NT2/D1 (cell line): Measurements from ENCODE around the gene WWC1.

Source experiments
- DNase-seq: peaks from one replicate; pipeline ENCODE4 v3.0.0-alpha.2; 2011; ENCODE audit warnings: low read depth, low spot score
- H3K27me3 ChIP-seq: 2 replicates; pipeline ENCODE4 v1.6.0; 2011; ENCODE audit warnings: mild to moderate bottlenecking; ENCODE audit not compliant: insufficient read length, insufficient read depth
- H3K36me3 ChIP-seq: 2 replicates; pipeline ENCODE4 v1.6.1; 2011; ENCODE audit warnings: mild to moderate bottlenecking, low read length, mixed read lengths; ENCODE audit not compliant: insufficient read depth, insufficient read length
- H3K4me1 ChIP-seq: 2 replicates; pipeline ENCODE4 v1.5.1; 2011; ENCODE audit not compliant: insufficient read depth, insufficient read length
- H3K4me3 ChIP-seq: 2 replicates; pipeline ENCODE4 v1.5.1; 2011; ENCODE audit warnings: low read depth; ENCODE audit not compliant: insufficient read length
- H3K9ac ChIP-seq: 2 replicates; pipeline ENCODE4 v1.6.0; 2011; ENCODE audit warnings: low read depth; ENCODE audit not compliant: insufficient read length
- H3K9me3 ChIP-seq: 2 replicates; pipeline ENCODE4 v1.5.1; 2011; ENCODE audit warnings: mild to moderate bottlenecking, low read length; ENCODE audit not compliant: insufficient read depth
- SUZ12 ChIP-seq: IDR thresholded peaks from 2 replicates; pipeline ENCODE4 v1.6.1; 2011; ENCODE audit not compliant: insufficient read length, insufficient read depth; ENCODE audit errors: extremely low read depth
- YY1 ChIP-seq: IDR thresholded peaks from 2 replicates; pipeline ENCODE4 v1.6.1; 2011; ENCODE audit not compliant: insufficient read length, insufficient read depth
- ZNF274 ChIP-seq: IDR thresholded peaks from 2 replicates; pipeline ENCODE4 v1.6.1; 2011; ENCODE audit warnings: mild to moderate bottlenecking, low read depth, low read length

The WWC1 gene

DNA sequence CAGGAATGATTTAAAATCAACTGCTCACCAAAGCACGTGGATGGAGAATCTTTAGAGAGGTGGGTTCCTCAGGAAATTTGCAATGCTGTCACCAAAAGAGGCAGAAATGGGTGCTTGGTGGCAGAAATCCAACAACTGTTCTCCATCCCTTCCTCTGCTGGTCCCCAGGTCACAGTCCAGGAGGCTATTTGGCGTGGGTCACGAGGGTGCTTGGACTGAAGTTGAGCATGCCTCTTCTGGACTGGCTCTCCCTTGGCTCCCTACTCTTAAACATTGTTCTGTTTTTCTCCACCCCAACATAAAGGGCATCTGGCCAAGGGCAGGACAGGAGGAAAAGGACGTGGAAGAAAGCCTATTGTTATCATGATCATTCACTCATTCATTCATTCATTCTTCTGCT is 58.9 kb downstream of the WWC1 start:
- H3K4me3 ChIP-seq: no peak overlapping the region
- no peaks in the 10 kb centered on the region for H3K4me1 ChIP-seq
- H3K36me3 ChIP-seq: peaks cover 7% of the 10 kb centered on the region
- no peak for DNase-seq
- no peaks in the 10 kb centered on the region for H3K9me3 ChIP-seq
- TF ChIP-seq ZNF274: no peak
- TF ChIP-seq SUZ12: no peak
- no peak for TF ChIP-seq YY1
- no peak overlapping the region for H3K9ac ChIP-seq
- H3K27me3 ChIP-seq: no peaks in the 10 kb centered on the region

DNA sequence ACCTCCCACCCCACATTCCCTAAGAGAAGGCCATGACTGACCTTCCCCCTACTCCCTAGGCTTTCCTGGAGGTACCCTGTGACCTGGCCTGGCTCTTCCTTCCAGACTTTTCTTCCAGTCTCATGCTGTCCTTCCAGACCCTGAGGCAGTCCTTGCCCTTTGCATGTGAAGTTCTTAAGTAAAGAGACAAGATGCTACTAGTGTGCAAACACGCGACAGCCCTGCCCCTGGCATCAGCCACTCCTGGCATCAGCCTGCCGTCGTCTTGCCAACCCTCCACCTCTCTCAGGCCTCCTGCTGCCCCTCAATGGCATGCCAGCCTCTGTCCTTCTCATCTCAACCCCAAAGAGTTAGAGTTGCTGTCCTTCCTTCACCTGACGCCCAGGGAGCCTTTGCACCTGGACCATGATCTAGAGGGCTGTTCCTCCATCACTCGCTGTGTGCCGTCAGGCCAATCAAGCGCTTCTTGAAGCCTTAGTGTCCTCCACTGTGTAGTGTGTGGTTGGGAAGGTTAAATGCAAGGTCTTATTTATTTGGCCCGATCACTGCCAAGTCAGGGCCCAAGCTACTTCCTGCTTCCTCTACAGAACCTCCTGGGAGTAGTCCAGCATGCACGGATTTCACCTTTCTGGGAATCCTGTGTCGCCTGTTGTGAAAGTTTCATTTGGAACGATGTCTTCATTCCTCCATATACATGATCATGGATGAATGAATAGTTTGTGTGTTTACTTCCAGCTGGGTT is 61.9 kb downstream of the WWC1 start:
- no peaks in the 10 kb centered on the region for H3K9me3 ChIP-seq
- peaks cover 3% of the 10 kb centered on the region for H3K36me3 ChIP-seq
- H3K27me3 ChIP-seq: no peaks in the 10 kb centered on the region
- no peaks in the 10 kb centered on the region for H3K4me1 ChIP-seq
- DNase-seq: no peak
- no peak for TF ChIP-seq YY1
- no peak overlapping the region for H3K9ac ChIP-seq
- no peak overlapping the region for H3K4me3 ChIP-seq

DNA sequence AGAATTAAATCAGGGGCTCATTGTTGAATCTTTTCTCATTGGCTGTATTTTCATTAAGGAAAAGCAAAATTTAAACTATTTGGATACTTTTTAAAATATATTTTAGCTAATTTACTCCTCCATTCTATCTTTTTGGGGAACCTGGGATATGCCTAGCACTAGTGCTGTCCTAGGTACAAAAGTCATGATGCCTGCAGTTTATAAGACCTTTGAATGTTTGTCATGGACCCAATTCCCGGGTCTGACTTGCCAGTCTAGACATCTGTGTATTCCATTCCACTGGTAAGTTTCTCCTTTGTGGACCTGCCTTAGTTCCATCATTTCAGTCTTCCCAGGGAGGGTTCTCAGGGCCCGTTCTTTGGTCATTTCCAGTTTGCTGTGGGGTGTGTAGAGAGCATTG is 63.0 kb downstream of the WWC1 start:
- Histone ChIP-seq H3K27me3 (no peaks in the 10 kb centered on the region), H3K4me3 (no peak overlapping the region), H3K9ac (no peak overlapping the region), H3K36me3 (peaks cover 2% of the 10 kb centered on the region), H3K9me3 (no peaks in the 10 kb centered on the region), H3K4me1 (no peaks in the 10 kb centered on the region)
- TF ChIP-seq SUZ12 (no peak), ZNF274 (no peak), YY1 (no peak)
- no peak for DNase-seq

DNA sequence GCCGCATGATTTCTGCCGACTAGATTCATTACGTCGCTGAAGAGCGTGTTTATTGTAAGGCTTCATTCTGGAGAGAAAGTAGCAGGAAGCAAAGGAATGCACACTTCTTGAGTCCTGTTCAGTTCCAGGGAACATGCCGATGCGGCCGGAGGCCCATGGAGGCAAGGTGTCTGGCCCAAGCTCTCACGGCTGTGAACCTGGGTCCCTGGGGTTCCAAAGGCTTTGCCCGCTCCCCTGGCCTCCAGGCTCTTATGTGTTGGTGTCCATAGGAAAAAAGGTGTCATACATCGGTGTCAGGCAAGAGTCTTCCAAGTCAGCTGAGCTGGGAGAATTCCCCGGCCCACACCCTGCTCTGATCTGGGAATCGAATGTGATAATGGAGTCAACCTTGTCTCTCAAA is 64.7 kb downstream of the WWC1 start:
- no peak for TF ChIP-seq ZNF274
- TF ChIP-seq YY1: no peak
- TF ChIP-seq SUZ12: no peak
- H3K4me1 ChIP-seq: no peaks in the 10 kb centered on the region

DNA sequence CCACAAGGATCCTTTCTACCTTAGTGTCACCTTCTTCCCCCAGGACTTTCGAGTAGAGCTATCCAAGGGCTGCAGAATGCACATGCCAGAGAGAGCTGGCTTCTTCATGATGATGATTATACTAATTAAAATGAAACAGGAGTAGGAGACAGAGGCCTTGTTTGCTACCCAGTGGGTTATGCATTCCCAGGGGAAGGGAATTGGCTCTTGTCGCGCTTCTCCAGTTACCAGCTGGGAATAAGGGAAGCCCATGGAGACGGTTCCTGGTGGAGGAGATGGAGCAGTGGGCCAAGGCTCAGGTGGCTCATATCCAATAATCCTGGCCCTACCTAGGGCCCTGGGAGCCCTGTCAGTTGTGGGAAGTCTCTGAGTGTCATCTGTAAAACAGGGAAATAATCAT is 65.1 kb downstream of the WWC1 start:
- no peak for DNase-seq
- H3K9me3 ChIP-seq: no peaks in the 10 kb centered on the region
- H3K4me3 ChIP-seq: no peak overlapping the region
- no peak overlapping the region for H3K9ac ChIP-seq
- no peaks in the 10 kb centered on the region for H3K27me3 ChIP-seq
- H3K4me1 ChIP-seq: no peaks in the 10 kb centered on the region
- no peaks in the 10 kb centered on the region for H3K36me3 ChIP-seq
- TF ChIP-seq YY1: no peak
- TF ChIP-seq ZNF274: no peak
- no peak for TF ChIP-seq SUZ12

More for the DNA sequence above, 64.7 kb downstream of the WWC1 start:
- Histone ChIP-seq H3K27me3 (no peaks in the 10 kb centered on the region), H3K36me3 (no peaks in the 10 kb centered on the region), H3K9me3 (no peaks in the 10 kb centered on the region), H3K9ac (no peak overlapping the region), H3K4me3 (no peak overlapping the region)
- no peak for DNase-seq

DNA sequence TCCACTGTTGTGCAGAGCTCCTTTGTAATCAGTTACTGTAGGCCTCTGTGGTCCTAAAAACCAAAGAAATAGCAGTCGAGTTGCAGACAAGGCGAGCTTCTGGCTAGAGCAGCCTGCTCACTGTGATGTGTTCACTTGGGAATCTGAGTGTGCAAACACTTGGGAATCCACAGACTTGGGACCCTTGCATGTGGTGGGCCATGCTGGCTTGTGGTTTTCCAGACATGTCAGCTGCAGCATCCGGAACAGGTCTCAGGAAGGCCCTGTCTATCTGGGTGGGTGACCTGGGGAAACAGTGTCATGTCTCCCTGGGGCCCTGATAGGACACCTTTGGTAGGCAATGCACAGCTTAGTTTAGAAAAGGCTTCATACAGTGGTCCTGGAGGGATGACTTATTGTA is 66.4 kb downstream of the WWC1 start:
- TF ChIP-seq ZNF274 (no peak), SUZ12 (no peak), YY1 (no peak)
- no peaks in the 10 kb centered on the region for H3K9me3 ChIP-seq
- H3K4me1 ChIP-seq: no peaks in the 10 kb centered on the region
- H3K27me3 ChIP-seq: no peaks in the 10 kb centered on the region
- no peak overlapping the region for H3K4me3 ChIP-seq
- no peak for DNase-seq
- H3K9ac ChIP-seq: no peak overlapping the region
- no peaks in the 10 kb centered on the region for H3K36me3 ChIP-seq

DNA sequence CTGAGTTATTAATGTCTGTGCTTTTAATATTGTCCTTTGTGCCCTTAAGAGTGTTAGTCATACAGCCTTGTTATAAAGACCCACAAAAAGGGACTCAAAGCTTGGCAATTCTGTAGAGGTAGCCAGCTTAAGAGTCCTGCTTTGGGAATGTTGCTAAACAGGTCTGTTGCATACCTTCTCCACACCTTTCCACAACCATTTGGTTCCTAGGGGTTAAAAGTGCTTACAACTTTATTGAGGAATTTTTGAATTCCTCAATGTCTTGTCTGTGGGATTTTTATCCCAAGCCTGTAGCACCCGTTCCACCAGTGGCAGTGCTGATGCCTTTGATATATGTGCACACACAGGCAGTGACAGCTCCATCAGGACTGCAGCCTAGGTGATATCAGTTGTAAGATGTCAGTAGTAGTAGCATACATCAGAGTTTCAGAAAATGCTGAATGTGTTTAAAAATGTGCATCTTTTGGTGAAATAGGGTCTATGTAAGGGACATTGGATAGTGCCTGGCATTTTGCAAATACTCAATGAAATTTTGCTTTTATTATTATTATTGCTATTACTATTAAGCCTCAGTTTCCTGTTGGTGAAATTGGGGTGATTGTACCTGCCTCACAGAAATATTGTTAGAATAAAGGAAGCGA is 68.5 kb downstream of the WWC1 start:
- Histone ChIP-seq H3K9me3 (no peaks in the 10 kb centered on the region), H3K9ac (no peak overlapping the region), H3K4me1 (peaks cover 6% of the 10 kb centered on the region), H3K36me3 (no peaks in the 10 kb centered on the region), H3K27me3 (no peaks in the 10 kb centered on the region), H3K4me3 (no peak overlapping the region)
- TF ChIP-seq ZNF274 (no peak), SUZ12 (no peak), YY1 (no peak)
- DNase-seq: no peak
